ENCODE measurements around the gene SLC4A2.

- TF ChIP-seq ATF3 (IDR thresholded peaks at IDR 0.05) (no peak), CTCF (IDR thresholded peaks at IDR 0.05; ENCODE audit: low read depth, low read length, missing input control) (no peak), REST (IDR thresholded peaks at IDR 0.05) (no peak), HNF4A (conservative IDR thresholded peaks at IDR 0.05) (no peak), RAD21 (IDR thresholded peaks at IDR 0.05) (no peak), FOXA1 (IDR thresholded peaks at IDR 0.05) (no peak), ZBTB33 (IDR thresholded peaks at IDR 0.05) (no peak), TAF1 (conservative IDR thresholded peaks at IDR 0.05) (no peak), MAX (IDR thresholded peaks at IDR 0.05) (no peak), YY1 (IDR thresholded peaks at IDR 0.05) (no peak), SP1 (IDR thresholded peaks at IDR 0.05) (no peak)
These were observed 46.0 kb upstream of the SLC4A2 start for GRCh38 chr7:151013356-151013732.
